Lung (tissue), 12 donors: ENCODE data around the gene GADD45A. TPM values are rescaled to one million over a fixed set of nuclear protein-coding genes. Genes with fewer than 3 reads are reported as not detected.
A peak's percentile ranks its signal among the peaks of the same experiment; 100 is the strongest.

Source experiments
- ATAC-seq: fragments of 200-7000 bp; cut with Tn5 transposase; one replicate; pipeline ENCODE4 v1.9.1; 2020; ENCODE audit warnings: moderate number of reproducible peaks; ENCODE audit not compliant: insufficient read depth, low FRiP score
- DNase-seq, 3 donors: peaks; one replicate each; pipeline ENCODE4 v3.0.0-alpha.2; 2013 to 2017
- H3K27ac ChIP-seq, 2 donors: one replicate each; pipeline ENCODE4 v1.5.1; 2013; ENCODE audit warnings: mild to moderate bottlenecking in 2 of 2, moderate library complexity in 2 of 2, control low read depth in 1 of 2, inconsistent platforms in 1 of 2, low read depth in 1 of 2, low read length in 1 of 2
- H3K27me3 ChIP-seq, 3 donors: one replicate each; pipeline ENCODE4 v1.5.1; 2013; ENCODE audit warnings: low read length in 2 of 3; ENCODE audit not compliant: control insufficient read depth in 3 of 3, insufficient read depth in 3 of 3
- H3K36me3 ChIP-seq, 4 donors: one replicate each; pipeline ENCODE4 v1.5.1; 2013; ENCODE audit warnings: low read length in 4 of 4, mild to moderate bottlenecking in 1 of 4, moderate library complexity in 1 of 4; ENCODE audit not compliant: control insufficient read depth in 4 of 4, insufficient read depth in 4 of 4
- H3K4me1 ChIP-seq, 5 donors: one replicate each; pipeline ENCODE4 v1.5.1; 2013; ENCODE audit warnings: low read length in 5 of 5, mild to moderate bottlenecking in 2 of 5, moderate library complexity in 1 of 5; ENCODE audit not compliant: control insufficient read depth in 5 of 5, insufficient read depth in 5 of 5
- H3K4me3 ChIP-seq: one replicate; pipeline ENCODE4 v1.5.1; 2013; ENCODE audit warnings: mild to moderate bottlenecking, control low read depth, moderate library complexity
- H3K9ac ChIP-seq, 2 donors: one replicate each; pipeline ENCODE4 v1.5.1; 2013; ENCODE audit warnings: low read length in 2 of 2, control low read depth in 1 of 2; ENCODE audit not compliant: insufficient read depth in 1 of 2
- H3K9me3 ChIP-seq, 4 donors: one replicate each; pipeline ENCODE4 v1.5.1; 2013; ENCODE audit warnings: low read length in 3 of 4, mild to moderate bottlenecking in 1 of 4, moderate library complexity in 1 of 4; ENCODE audit not compliant: control insufficient read depth in 4 of 4, insufficient read depth in 3 of 4
- CTCF ChIP-seq: IDR thresholded peaks from 2 replicates; pipeline ENCODE4 v1.5.1; 2012; ENCODE audit warnings: mild to moderate bottlenecking; ENCODE audit errors: control extremely low read depth, extremely low read depth
- WGBS, 2 donors: extraction: QIAGEN DNeasy Blood & Tissue Kit; methylation state at CpG; one replicate each; pipeline ENCODE4 v1.1.7; 2013; 5-methylcytosine and 5-hydroxymethylcytosine counted together
- polyA plus RNA-seq, 2 donors: library from polyadenylated mRNA; stranded (reverse); fragments of 200-250 nt; gene quantifications; one replicate each; pipeline ENCODE4 v1.2.1, GENCODE V29; 2013
- total RNA-seq, 2 donors: library from RNA; depleted of rRNA in 1 of 2; stranded (reverse); fragments of >200 nt in 1 of 2; gene quantifications; one replicate each; pipeline ENCODE4 v1.2.1, GENCODE V29; 2014 to 2021
- donor health status: control.
- donor health status: control.
- donor health status: Bipolar disorder and iron deficiency.
- donor health status: healthy.
- donor health status: DM: yes; HTN: yes; CAD: no.

The GADD45A gene
- total and polyA plus RNA-seq, 4 donors = 12.9 to 52.0 (median 35.2) TPM

GRCh38 chr1:67734323-67734690 lies 49.3 kb downstream of the GADD45A start:
- WGBS, 2 donors = 65 to 86% methylated on average over 3 of the region's 3 CpGs
- H3K4me1 ChIP-seq = peaks cover 0 to 20% (median 11%) of the 10 kb centered on the region in 5 donors

GRCh38 chr1:67735206-67735605 lies 50.2 kb downstream of the GADD45A start:
- no peaks in the 10 kb centered on the region for H3K27me3 ChIP-seq
- no peak overlapping the region for H3K4me3 ChIP-seq
- peaks cover 0 to 20% (median 11%) of the 10 kb centered on the region in 5 donors for H3K4me1 ChIP-seq
- H3K27ac ChIP-seq = no peak overlapping the region
- H3K9ac ChIP-seq = no peak overlapping the region
- WGBS, 2 donors = 33 to 69% methylated on average over 3 of the region's 3 CpGs
- no peak for TF ChIP-seq CTCF
- H3K36me3 ChIP-seq = no peaks in the 10 kb centered on the region
- no peaks in the 10 kb centered on the region for H3K9me3 ChIP-seq
- ATAC-seq (no peak), DNase-seq (no peak)

More at GRCh38 chr1:67734323-67734690, 49.3 kb downstream of the GADD45A start:
- Histone ChIP-seq H3K9me3 (no peaks in the 10 kb centered on the region), H3K27me3 (no peaks in the 10 kb centered on the region), H3K4me3 (no peak overlapping the region), H3K9ac (no peak overlapping the region), H3K36me3 (no peaks in the 10 kb centered on the region), H3K27ac (no peak overlapping the region)
- no peak for DNase-seq
- ATAC-seq = no peak
- no peak for TF ChIP-seq CTCF

DNA sequence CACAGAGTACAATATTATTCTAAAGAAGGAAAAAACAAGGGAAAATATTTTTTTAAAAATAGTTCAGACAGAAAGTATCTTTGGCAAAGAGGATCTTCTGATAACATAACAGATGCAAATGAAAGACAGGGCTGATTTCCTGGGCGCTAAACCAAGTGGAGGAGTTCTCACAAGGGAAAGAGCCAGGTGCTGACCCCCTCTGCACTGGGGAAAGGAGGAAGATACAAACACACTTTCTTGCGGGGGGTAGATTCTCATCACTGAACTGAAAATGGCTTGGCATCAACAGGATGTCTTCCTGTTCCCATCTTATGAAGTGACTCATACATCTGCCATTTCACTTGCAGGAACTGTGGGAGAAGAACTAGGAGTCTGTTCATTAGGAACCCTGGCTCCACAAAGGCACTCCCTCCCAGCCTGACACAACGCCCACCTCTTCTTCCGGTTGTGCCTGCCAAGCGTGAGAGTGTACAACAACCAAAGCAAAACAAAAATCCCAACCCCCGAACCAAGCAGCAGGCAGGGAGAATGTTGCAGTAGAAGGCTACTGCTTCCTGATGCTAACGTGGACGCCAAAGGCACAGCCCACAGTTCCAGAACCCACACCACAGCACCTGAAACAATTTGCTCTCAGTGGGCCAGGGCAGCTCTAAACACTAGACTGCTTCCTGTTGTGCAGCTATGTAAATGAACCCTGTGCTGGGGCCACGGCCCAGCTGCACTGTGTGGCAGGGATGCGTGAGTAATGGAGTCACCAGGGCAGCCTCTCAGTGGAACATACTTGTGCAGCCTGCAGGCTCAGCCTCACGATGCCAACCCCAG lies 51.0 kb downstream of the GADD45A start:
- ATAC-seq (peak; percentile 73), DNase-seq (peak; percentile 50 to 72 (median 67))
- TF ChIP-seq CTCF = no peak
- H3K9me3 ChIP-seq = no peaks in the 10 kb centered on the region
- H3K27ac ChIP-seq = peak overlapping the region; percentile 41 to 43
- 23 to 28% methylated on average over 11 of the region's 11 CpGs for WGBS, 2 donors
- H3K4me1 ChIP-seq = peaks cover 0 to 20% (median 11%) of the 10 kb centered on the region in 5 donors
- H3K36me3 ChIP-seq = no peaks in the 10 kb centered on the region
- H3K9ac ChIP-seq = no peak overlapping the region
- no peaks in the 10 kb centered on the region for H3K27me3 ChIP-seq
- H3K4me3 ChIP-seq = no peak overlapping the region

GRCh38 chr1:67736750-67737149 lies 51.7 kb downstream of the GADD45A start:
- H3K9ac ChIP-seq = no peak overlapping the region
- 80 to 92% methylated on average over 3 of the region's 3 CpGs for WGBS, 2 donors

More at GRCh38 chr1:67736750-67737149, 51.7 kb downstream of the GADD45A start:
- no peak overlapping the region for H3K4me3 ChIP-seq
- H3K4me1 ChIP-seq = peaks cover 0 to 20% (median 13%) of the 10 kb centered on the region in 5 donors
- TF ChIP-seq CTCF = no peak
- H3K9me3 ChIP-seq = no peaks in the 10 kb centered on the region
- peak overlapping the region; percentile 41 to 43 for H3K27ac ChIP-seq
- ATAC-seq = no peak
- no peak for DNase-seq
- H3K36me3 ChIP-seq = no peaks in the 10 kb centered on the region
- H3K27me3 ChIP-seq = no peaks in the 10 kb centered on the region
